Stimulated activated CD8-positive, alpha-beta memory T cell treated with anti-CD3 and anti-CD28 coated beads, Interleukin-7, amount 100 ng/mL, for 24 hours (primary cell): ENCODE measurements around the gene ACSF2.

Source experiments
- DNase-seq: peaks from one replicate; pipeline ENCODE4 v3.0.0-alpha.2; 2020; ENCODE audit warnings: low read depth

The ACSF2 gene

DNA sequence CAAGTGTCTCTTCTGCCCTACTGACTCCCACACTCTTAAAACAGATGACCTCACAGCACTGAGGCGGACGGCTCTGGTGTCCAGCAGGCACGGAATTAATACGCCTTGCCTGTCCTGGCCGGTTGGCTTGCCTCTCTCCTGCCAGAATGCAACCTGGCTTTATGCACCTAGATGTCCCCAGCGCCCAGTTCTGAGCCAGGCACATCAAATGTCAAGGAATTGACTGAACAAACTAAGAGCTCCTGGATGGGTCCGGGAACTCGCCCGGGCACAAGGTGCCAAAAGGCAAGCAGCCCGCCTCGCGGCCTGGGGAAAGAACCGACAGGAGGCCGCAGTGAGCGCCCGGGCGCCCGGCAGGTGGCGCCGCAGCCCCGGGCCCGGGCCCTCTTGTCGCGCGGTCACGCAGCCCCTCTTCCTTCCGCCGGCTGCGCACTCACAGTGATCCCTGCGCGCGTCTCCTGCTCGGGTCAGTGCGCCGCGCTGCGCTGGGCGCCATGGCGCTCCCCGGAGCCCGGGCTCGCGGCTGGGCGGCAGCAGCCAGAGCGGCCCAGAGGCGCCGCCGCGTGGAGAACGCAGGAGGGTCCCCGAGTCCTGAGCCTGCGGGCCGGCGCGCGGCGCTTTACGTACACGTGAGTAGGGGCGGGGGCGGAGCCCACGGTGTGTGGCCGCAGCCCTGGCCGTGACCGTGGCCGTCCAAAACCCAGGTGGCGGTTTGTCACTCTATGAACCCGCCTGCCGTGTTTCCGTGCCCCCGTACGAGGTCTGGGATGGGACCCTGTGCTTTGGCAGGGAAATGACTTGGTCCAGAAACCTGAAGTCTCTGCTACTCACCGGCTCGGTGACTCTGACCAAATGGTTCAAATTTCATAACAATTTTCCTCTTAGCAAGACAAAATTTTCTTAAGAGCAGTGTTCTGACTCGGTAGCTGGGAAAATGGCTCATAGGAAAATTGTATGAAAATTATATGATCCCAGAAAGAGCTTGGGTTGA is 52.7 kb downstream of the ACSF2 start, which contains the start of gene RSAD1:
Gene RSAD1 (plus strand): TSS at position 470 of the 991 bp plus-strand sequence. CDS start 25 bp downstream, at position 495.
- DNase-seq: peak; percentile 64

DNA sequence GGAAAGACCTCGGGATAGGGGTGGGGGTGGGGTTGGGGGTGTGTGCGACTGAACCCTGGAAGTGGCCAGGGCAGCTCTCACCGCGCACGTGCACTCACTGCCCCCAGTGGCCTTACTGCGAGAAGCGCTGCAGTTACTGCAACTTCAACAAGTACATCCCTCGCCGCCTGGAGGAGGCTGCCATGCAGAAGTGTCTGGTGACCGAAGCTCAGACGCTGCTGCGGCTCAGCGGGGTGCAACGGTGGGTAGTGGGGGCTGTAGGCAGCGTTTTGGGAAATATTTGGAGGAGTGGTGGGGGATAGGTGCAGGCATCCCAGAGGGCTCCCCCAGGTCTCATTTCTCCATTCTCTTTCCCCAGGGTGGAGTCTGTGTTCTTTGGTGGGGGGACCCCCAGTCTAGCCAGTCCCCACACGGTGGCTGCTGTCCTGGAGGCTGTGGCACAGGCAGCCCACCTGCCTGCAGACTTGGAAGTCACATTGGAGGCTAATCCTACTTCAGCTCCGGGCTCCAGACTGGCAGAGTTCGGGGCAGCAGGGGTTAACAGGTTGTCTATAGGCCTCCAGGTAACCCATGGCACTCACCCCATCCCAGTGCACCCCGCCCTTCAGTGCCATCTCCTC is 53.6 kb downstream of the ACSF2 start:
- DNase-seq: peak; percentile 36

DNA sequence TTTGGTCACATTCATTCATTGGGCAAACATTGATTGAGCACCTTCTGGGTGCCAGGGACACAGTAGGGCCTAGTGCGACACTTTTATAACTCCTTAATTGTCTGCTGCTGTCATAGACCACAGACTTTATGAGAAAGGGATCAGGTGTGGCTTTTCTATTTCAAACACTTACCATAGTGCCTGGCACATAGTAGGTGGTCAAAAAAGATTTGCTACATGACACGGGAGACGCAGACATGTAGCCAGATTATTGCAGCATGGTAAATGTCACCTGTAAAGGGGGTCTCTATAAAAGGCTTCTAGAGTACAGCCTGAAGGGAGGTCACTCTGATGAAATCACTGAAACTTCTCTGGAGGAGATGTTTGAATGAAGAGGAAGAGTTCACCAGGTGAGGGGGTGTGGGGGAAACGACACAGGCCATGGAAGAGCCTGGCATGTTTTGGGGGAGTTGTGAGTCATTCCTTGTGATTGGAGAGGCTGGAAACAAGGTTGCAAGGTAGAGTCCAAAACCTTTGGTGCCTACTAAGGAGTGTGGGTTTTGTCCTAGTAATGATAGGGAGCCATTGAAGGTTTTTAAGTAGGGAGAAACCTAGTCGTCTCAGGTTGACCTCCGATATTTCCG is 54.2 kb downstream of the ACSF2 start:
- no peak for DNase-seq

DNA sequence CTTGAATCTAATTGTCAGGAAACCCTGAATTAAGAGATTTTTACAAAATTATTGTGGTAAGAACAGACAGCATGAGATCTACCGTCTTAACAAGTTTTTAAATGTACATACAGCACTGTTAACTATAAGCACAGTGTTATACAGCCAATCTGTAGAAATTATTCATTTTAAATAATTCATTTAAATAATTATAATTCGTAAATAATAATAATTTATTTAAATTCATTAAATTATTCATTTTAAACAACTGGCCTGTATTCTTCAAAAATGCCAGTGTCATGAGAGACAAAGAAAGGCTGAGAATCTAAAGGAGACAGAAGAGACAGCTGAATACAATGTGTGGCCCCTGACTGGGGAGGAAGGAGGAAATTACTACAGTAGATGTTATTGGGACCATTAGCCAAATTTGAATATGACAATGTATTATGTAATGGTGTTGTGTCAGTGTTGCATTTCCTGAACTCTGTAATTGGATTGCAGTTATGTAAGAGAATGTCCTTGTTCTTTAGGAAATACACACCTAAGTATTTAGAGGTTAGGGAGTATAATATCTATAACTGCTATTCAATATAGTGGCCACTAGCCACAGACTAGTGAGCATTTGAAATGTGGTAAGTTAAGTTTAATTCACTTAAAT is 55.0 kb downstream of the ACSF2 start:
- no peak for DNase-seq

DNA sequence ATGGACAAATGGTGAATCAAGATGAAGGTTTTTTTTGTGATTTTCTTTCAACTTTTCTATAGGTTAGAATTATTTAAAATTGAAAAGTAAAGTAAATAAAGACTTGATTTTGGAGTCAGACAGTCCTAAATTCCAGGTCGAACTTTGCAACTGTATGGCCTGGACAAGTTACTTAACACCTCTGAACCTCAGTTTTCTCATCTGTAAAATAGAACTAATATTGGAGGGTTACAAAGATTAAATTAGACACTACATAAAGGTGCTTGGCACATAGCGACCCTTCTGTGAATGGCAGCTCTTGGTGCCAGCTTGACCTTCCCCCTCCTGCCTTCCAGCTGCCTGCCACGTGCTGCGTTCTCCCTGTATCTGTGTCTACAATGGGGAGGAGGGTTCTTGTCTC is 55.6 kb downstream of the ACSF2 start:
- no peak for DNase-seq

DNA sequence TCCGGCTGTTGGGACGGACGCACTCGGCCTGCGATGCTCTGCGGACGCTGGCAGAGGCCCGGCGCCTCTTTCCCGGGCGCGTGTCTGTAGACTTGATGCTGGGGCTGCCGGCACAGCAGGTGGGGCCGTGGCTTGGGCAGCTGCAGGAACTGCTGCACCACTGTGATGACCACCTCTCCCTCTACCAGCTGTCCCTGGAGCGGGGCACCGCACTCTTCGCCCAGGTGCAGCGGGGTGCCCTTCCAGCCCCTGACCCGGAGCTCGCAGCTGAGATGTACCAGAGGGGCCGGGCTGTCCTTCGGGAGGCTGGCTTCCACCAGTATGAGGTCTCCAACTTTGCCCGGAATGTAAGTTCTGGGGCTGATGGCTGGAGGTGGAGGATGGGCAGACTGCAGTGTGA is 56.1 kb downstream of the ACSF2 start:
- no peak for DNase-seq

DNA sequence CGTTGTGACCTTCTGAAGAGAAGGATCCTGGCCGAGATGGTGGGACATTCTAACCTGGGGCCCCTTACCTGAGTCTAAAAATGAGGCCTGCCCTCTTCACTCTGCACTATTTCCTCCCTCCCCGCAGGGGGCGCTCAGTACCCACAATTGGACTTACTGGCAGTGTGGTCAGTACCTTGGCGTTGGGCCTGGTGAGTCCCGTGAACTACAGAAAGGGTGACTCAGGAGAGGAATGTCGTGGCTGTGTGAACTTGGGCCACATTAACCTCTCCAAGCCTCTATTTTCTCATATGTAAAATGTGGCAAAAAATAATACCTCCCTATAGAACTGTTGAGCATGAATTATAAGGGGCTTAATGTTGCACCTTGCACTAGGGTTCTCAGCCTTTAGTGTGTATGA is 56.5 kb downstream of the ACSF2 start:
- peak; percentile 49 for DNase-seq

DNA sequence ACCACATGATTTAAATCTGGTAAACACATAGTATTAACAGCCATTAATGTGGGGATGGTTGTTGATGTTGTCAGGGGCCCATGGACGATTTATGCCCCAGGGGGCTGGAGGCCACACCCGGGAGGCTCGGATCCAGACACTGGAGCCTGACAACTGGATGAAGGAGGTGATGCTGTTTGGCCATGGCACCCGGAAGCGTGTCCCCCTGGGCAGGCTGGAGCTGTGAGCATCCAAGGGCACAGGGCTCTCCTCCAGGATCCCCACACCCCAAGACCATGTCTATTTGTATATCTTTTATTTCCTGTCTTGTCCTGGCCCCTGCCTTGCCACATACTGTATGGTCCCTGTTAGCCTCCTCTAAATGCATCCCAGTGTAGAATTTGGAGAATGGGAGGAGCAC is 57.2 kb downstream of the ACSF2 start:
- no peak for DNase-seq

DNA sequence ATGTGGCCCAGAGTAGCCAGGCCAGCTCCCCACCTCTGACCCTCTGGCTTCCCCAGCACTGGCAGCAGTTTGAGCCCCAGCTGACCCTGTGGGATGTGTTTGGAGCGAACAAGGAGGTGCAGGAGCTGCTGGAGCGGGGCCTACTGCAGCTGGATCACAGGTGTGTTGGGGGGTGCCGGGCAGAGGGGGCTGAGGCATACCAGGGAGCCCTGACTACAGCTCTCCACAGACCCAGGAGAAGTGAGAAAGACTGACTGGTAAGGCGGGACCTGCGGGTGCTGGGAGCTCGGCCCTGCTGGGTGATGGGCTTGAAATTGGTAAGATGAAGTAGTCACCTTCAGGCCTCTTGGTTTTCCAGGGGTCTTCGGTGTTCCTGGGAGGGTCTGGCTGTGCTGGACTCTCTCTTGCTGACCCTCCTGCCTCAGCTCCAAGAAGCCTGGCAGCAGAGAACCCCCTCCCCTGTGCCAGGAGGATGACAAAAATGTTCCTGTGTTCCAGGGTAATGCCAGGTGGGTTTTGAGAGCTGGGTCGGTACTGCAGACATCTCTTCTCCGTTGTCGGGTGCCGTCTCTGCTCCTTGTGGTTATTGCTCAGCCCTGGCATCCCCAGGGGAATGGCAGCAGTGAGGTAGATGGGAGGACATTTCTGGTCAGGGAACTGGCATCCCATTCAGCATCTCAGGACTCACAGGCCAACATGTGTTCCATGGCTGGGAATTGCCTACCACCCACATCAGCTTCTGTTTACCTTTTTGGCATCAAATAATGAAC is 58.6 kb downstream of the ACSF2 start:
- no peak for DNase-seq

DNA sequence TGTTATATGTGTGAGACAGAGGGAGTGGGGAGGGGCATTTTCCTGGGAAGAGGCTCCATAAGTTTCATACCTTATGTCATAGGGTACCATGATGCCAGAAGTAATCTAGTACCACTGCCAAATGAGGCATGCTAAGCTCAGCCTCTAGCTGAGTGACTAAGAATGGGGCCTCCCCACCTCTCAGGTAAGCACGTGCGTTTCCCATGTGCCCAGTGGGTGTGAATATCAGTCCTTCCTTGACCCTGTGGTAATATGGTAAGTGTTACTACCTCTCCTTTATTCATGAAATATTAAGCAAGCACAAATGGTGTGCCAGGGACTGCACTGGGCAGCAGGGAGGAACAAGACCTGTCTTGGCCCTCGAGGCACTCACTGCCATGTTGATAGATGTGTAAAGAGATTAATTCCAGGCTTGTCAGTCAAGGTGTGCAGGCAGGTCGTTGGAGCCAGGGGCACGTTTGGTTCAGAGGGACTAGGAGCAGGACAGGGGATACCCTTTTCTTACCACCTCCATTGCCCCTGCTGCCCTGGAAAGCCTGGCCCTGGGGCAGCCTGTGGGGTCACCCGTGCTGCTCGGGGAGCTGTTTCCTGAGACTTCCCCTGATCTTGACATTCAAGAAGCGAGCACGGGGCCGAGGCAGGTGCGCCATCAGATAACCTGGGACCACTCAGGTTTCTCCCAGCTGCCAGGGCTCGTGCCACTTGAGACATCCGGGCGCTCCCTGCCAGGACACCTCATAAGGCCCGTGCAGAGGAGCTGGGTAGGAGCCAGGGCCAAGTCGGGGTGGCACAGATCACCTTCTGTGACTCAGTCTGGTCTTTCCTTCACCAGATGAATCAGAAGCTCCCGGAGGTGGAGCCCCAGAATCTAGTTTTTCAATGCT is 61.4 kb downstream of the ACSF2 start:
- no peak for DNase-seq

DNA sequence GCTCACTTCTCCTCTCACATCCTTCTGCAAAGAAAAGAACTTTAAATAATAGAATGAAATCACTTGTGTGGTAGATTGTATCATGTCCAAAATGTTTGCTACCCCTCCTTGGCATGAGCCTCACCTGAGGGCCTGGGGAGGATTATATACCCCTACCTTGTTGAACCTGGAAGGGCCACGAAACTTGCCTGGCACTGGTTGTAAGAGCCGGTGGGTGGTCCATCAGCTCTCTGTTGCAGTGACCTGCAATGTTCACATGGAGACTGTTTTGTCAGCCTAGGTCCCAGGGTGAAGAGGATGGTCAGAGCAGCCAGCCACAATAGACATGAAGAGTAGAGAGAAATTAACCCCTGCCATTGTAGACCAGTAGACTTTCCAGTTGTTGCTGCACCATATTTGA is 62.9 kb downstream of the ACSF2 start:
- no peak for DNase-seq

DNA sequence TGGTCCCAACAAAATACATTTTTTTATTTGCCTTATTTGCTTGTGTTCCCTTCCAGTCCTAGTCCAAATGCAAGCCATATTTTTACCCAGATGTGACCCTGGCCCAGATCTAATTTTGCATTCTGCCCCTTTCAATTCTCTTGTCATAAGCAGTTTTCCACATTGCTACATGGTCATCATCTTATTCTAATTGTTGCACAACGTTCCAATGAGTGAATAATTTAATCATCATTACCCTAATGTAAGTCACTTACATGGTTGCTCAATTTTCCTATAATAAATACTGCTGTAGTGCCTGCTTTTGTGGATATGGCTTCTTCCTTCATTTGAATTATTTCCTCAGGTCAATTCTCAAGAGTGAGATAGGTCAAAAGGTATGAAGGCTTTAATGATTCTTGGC is 65.5 kb downstream of the ACSF2 start:
- no peak for DNase-seq

DNA sequence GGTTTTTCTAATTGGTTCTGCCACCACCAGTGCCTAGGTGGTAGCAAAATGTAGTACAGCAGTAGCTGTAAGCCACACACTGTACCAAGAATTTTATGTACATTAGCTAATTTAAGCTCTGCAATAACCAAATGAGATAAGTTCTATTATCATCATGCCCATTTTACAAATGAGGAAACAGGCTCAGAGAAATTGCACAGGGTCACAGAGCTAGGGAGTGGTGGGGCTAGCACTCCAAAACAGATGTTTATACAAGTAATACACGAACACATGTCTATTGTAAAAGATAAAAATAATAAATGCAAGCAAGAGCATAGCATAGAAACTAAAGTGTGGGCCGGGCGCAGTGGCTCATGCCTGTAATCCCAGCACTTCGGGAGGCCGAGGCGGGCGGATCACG is 66.2 kb downstream of the ACSF2 start:
- DNase-seq: no peak

DNA sequence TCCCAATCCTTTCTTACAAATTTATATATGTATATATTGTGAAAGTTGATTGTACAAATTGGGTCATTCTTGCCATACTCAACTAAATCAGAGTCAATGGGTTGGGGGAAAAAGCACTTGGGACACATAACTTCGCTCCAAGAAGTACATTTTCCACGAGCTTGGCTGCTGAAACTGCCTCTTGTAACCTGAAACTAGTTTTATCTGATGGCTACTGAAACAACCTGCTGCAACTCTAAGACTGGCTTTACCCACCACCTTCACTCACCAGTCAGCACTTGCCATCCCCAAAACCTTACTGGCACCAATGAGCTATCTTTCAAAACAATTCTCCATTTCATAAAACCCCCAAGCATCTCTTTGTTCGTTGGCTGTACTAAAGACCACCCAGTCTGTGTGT is 67.7 kb downstream of the ACSF2 start:
- DNase-seq: no peak

DNA sequence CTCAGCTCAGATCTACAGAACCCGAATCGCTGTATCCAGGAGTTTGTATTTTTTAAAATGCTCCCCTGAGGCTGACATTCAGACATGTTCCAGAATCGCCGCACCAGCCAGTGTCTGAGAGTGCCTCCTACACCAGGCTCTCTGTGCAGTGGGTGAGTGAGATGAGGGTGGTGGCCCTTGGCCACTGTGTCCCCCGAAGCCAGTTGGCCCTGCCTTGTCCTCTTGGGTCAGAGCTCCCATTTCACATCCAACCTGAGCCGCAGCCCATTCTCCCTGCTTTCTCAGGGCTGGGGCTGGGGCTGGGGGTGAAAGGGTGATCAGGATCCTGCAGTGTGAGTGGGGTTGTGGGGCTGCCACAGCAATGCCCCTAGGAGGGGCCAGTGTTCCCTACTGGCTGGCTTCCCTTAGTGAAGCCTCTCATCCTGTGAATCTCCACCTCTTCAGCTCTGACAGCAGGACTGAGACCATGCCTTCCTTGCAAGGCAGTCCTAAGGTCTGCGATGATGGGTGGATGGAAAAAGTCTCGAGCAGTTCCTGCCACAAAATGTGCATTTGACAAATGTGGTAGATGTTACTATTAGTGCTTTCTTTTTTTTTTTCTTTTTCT is 69.3 kb downstream of the ACSF2 start:
- no peak for DNase-seq

DNA sequence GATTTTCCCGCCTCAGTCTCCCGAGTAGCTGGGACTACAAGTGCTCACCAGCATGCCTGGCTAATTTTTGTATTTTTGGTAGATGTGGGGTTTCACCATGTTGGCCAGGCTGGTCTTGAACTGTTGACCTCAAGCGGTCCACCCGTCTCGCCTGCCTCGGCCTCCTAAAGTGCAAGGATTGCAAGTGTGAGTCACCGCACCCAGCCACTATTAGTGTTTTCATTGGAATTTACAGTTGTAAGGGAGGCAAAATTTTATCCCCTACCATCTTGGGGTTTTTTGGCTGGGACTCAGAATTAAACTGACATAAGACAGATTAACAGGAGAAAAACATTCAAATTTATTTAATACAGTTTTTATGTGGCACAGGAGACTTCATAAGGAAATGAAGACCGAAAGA is 69.9 kb downstream of the ACSF2 start:
- DNase-seq: no peak

DNA sequence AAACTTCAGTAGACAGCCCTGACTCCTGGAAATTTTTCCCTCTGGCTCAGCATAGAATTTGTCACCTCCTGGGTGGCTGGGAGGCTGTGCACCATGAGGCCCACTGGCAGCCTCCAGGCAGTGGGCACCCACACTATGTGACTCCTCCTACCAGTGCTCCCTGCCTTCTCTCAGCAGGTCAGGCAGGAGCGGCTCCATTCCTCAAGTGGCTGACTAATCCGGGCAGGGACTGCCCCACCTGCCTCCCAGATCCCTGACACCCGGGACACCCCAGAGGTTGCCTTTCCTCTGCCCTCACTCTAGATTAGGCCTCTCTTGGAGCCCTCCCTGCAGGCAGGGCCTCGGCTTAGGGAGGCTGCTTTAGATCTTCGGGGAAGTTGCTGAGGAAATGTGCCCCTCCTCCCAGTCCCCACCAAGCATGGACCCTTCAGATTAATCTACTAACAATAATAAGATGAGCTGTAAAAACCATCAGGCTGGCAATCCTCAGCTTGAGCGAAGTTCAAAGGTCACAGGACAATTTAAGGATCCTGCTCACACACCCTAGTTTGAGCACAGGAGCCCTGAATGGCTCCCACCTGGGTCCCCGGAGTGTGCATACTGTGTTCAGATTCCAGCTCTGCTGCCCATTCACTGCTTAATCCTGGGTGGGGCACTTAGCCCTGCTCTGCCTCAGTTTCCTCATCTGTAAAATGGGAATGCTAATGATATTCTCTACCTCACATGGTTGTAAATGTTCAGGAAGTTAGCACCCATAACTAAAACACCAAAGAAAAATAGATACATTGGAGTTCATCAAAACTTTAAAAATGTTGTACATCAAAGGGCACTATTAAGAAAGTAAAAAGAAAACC is 72.2 kb downstream of the ACSF2 start:
- DNase-seq: no peak

DNA sequence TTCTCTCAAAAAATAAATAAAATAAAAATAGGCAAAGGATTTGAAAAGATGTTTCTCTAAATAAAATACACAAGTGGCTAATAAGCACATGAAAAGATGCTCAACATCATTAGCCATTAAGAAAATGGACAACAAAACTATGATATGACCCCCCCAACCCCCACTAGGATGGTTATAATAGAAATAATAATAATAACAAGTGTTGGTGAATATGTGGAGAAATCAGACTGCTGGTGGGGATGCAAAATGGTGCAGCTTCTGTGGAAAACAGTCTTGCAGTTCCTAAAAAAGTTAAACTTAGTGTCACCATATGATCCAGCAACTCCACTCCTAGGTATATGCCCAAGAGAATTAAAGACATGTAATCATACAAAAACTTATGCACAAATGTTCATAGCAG is 73.3 kb downstream of the ACSF2 start:
- DNase-seq: no peak

DNA sequence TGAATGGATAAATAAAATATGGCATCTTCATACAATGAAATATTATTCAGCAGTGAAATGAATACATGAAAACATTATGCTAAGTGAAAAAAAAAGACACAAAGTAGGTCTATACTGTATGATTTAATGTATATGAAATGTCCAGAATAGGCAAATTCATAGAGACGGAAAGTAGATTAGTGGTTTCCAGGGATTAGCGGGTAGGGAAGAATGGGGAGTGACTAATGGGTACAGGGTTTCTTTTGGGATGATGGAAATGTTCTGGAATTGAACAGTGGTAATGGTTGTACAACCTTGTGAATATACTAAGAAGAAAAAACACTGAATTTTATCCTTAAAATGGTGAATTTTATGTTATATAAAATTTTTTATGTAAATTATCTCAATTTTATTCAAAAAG is 73.7 kb downstream of the ACSF2 start:
- no peak for DNase-seq
